NCI-H2171 (cell line): Measurements from ENCODE around the gene PIK3R5.

Experiments used
- DNase-seq: peaks from one replicate; lab custom pipeline; 2025; lab: John Stamatoyannopoulos, UW

The PIK3R5 gene

GRCh38 chr17:8832711-8833352 is 132.7 kb downstream of the PIK3R5 start:
- DNase-seq = no peak

- DNase-seq = no peak
These were observed 134.2 kb downstream of the PIK3R5 start for GRCh38 chr17:8831234-8831849.

GRCh38 chr17:8830141-8830540 is 135.4 kb downstream of the PIK3R5 start:
- DNase-seq = no peak

GRCh38 chr17:8829036-8829941 is 136.2 kb downstream of the PIK3R5 start:
- no peak for DNase-seq
